HG03159 (cell line): Measurements from ENCODE around the gene CTIF.

Source experiments
- ATAC-seq: cut with Tn5 transposase; IDR thresholded peaks from one replicate; pipeline ENCODE4 v1.9.1; 2021; ENCODE audit warnings: mild to moderate bottlenecking, moderate library complexity; ENCODE audit not compliant: unreplicated experiment

Gene CTIF

GRCh38 chr18:48839819-48840490 is 301.1 kb downstream of the CTIF start:
- ATAC-seq: no peak

GRCh38 chr18:48840491-48840877 is 301.7 kb downstream of the CTIF start:
- no peak for ATAC-seq

- no peak for ATAC-seq
Measured at GRCh38 chr18:48841381-48842258, 302.8 kb downstream of the CTIF start.

GRCh38 chr18:48842259-48843061 is 303.6 kb downstream of the CTIF start:
- ATAC-seq: no peak

GRCh38 chr18:48843162-48843561 is 304.3 kb downstream of the CTIF start:
- no peak for ATAC-seq

- ATAC-seq: no peak
Measured at GRCh38 chr18:48843596-48843995, 304.8 kb downstream of the CTIF start.

- ATAC-seq: no peak
Measured at GRCh38 chr18:48844271-48844670, 305.4 kb downstream of the CTIF start.

GRCh38 chr18:48845174-48845573 is 306.3 kb downstream of the CTIF start:
- no peak for ATAC-seq

- ATAC-seq: no peak
Measured at GRCh38 chr18:48846423-48846932, 307.6 kb downstream of the CTIF start.

- no peak for ATAC-seq
Measured at GRCh38 chr18:48847807-48848486, 309.1 kb downstream of the CTIF start.

GRCh38 chr18:48848641-48849143 is 309.9 kb downstream of the CTIF start:
- no peak for ATAC-seq

GRCh38 chr18:48850822-48851598 is 312.2 kb downstream of the CTIF start:
- no peak for ATAC-seq

GRCh38 chr18:48851599-48851960 is 312.7 kb downstream of the CTIF start:
- no peak for ATAC-seq

GRCh38 chr18:48852292-48852691 is 313.5 kb downstream of the CTIF start:
- ATAC-seq: no peak

- ATAC-seq: no peak
Measured at GRCh38 chr18:48852794-48853193, 314.0 kb downstream of the CTIF start.

- no peak for ATAC-seq
Measured at GRCh38 chr18:48853588-48853987, 314.8 kb downstream of the CTIF start.

GRCh38 chr18:48854780-48855179 is 315.9 kb downstream of the CTIF start:
- ATAC-seq: no peak

GRCh38 chr18:48855422-48856377 is 316.9 kb downstream of the CTIF start:
- no peak for ATAC-seq
